ENCODE measurements around the gene NXPH1. TPM values are rescaled to one million over a fixed set of nuclear protein-coding genes. Genes with fewer than 3 reads are reported as not detected.

NXPH1 gene
- total RNA-seq, 4 donors from 2014 or later: not detected

GRCh38 chr7:8590791-8591190 lies 157.4 kb downstream of the NXPH1 start:
- 63 to 81% methylated on average over 3 of the region's 3 CpGs for WGBS, 2 donors
- H3K4me3 ChIP-seq (ENCODE audit: low read depth, poor library complexity, severe bottlenecking): no peak overlapping the region
- intact Hi-C loops (cut with DNase I; ENCODE audit: low total_unique reads): no loop called here
- DNase-seq (ENCODE audit: low spot score in 2 of 2): no peak
- TF ChIP-seq CTCF (IDR thresholded peaks at IDR 0.05) (no peak), POLR2A (IDR thresholded peaks at IDR 0.05) (no peak)

GRCh38 chr7:8591289-8591688 lies 157.9 kb downstream of the NXPH1 start:
- H3K4me3 ChIP-seq (ENCODE audit: low read depth, poor library complexity, severe bottlenecking): no peak overlapping the region
- TF ChIP-seq CTCF (IDR thresholded peaks at IDR 0.05) (no peak), POLR2A (IDR thresholded peaks at IDR 0.05) (no peak)
- intact Hi-C loops (cut with DNase I; ENCODE audit: low total_unique reads): no loop called here
- DNase-seq (ENCODE audit: low spot score in 2 of 2): no peak

GRCh38 chr7:8592167-8592566 lies 158.8 kb downstream of the NXPH1 start:
- no peak for DNase-seq (ENCODE audit: low spot score in 2 of 2)
- TF ChIP-seq CTCF (IDR thresholded peaks at IDR 0.05): no peak
- TF ChIP-seq POLR2A (IDR thresholded peaks at IDR 0.05): no peak
- intact Hi-C loops (cut with DNase I; ENCODE audit: low total_unique reads): no loop called here
- WGBS, 2 donors: 71 to 72% methylated on average over 2 of the region's 2 CpGs
- no peak overlapping the region for H3K4me3 ChIP-seq (ENCODE audit: low read depth, poor library complexity, severe bottlenecking)

- TF ChIP-seq POLR2A (IDR thresholded peaks at IDR 0.05) (no peak), CTCF (IDR thresholded peaks at IDR 0.05) (no peak)
- no peak for DNase-seq (ENCODE audit: low spot score in 2 of 2)
- WGBS, 2 donors: 14 to 26% methylated on average over 5 of the region's 5 CpGs
- intact Hi-C loops (cut with DNase I; ENCODE audit: low total_unique reads): no loop called here
- no peak overlapping the region for H3K4me3 ChIP-seq (ENCODE audit: low read depth, poor library complexity, severe bottlenecking)
Observed at GRCh38 chr7:8594115-8594514, 160.7 kb downstream of the NXPH1 start.

GRCh38 chr7:8597565-8597964 lies 164.2 kb downstream of the NXPH1 start:
- H3K4me3 ChIP-seq (ENCODE audit: low read depth, poor library complexity, severe bottlenecking): no peak overlapping the region
- WGBS, 2 donors: 60 to 64% methylated on average over 3 of the region's 3 CpGs
- TF ChIP-seq POLR2A (IDR thresholded peaks at IDR 0.05) (no peak), CTCF (IDR thresholded peaks at IDR 0.05) (no peak)
- intact Hi-C loops (cut with DNase I; ENCODE audit: low total_unique reads): no loop called here
- no peak for DNase-seq (ENCODE audit: low spot score in 2 of 2)

- WGBS, 2 donors: 85 to 92% methylated on average over 2 of the region's 2 CpGs
Observed at GRCh38 chr7:8601121-8601520, 167.7 kb downstream of the NXPH1 start.

More at GRCh38 chr7:8601121-8601520, 167.7 kb downstream of the NXPH1 start:
- DNase-seq (ENCODE audit: low spot score in 2 of 2): no peak
- TF ChIP-seq CTCF (IDR thresholded peaks at IDR 0.05): no peak
- no peak overlapping the region for H3K4me3 ChIP-seq (ENCODE audit: low read depth, poor library complexity, severe bottlenecking)
- intact Hi-C loops (cut with DNase I; ENCODE audit: low total_unique reads): no loop called here

All from lower leg skin (tissue), 4 donors.